Fibroblast of skin of left biceps (primary cell): ENCODE results near the gene SIT1.

ENCODE experiments used
- DNase-seq, 2 experiments: peaks; one replicate each; pipeline ENCODE4 v3.0.0-alpha.2; 2013; ENCODE audit warnings: low read depth in 2 of 2

The SIT1 gene, protein sequence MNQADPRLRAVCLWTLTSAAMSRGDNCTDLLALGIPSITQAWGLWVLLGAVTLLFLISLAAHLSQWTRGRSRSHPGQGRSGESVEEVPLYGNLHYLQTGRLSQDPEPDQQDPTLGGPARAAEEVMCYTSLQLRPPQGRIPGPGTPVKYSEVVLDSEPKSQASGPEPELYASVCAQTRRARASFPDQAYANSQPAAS

DNA sequence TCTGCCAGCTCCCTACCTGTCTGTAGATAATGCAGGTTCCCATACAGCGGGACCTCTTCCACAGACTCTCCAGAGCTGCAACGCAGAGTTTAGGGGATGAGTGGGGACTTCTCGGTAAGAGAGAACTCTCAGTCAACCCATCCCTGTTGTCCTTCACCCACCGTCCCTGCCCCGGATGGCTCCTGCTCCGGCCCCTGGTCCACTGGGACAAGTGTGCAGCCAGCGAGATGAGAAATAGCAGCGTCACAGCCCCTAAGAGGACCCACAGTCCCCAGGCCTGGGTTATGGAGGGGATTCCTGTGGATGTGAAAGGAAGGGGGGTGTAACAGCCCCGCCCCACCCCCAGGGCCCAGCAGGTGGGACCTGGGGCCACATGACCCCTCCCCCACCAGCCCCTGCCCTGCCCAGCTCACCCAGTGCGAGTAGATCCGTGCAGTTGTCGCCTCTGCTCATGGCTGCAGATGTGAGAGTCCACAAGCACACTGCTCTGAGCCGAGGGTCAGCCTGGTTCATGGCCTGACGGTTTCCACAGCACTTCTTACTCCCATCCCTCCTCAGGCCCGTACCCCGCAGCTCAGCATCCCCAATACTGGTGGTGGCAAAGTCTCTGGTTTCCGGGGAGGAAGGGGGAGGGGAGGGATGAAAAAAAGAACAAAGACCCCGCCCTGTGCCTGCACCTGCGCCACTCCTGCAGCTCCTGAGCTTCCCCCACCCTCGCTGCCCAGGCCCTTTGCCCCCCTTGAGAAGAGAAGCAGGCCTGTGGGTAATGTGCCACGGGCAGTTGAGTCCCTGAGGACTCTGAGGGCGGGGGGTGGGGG, at the start of gene SIT1:
TSS of gene SIT1 (minus strand) at position 591 of the 818 bp plus-strand sequence. CDS start at position 513, 78 bp downstream.
- DNase-seq: no peak

DNA sequence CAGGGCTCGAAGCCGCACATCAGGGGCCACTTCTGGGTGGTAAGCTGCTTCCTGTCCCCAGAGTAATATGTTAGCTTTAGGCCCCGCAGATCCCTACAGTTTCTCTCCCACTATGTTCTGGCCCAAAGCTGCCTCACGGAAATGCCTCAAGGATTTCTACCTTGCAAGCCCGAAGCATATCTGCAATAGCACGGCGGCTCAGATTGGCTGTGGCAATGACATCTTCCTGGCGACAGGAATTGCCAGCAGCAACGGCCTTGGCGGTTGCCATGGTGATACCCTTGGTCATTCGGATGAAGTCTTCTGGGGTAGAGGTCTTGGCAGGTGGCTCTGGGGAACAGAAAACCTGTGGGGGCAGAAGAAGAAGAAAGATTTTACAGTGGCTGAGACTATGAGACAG, 49.3 kb upstream of the SIT1 start:
- no peak for DNase-seq

DNA sequence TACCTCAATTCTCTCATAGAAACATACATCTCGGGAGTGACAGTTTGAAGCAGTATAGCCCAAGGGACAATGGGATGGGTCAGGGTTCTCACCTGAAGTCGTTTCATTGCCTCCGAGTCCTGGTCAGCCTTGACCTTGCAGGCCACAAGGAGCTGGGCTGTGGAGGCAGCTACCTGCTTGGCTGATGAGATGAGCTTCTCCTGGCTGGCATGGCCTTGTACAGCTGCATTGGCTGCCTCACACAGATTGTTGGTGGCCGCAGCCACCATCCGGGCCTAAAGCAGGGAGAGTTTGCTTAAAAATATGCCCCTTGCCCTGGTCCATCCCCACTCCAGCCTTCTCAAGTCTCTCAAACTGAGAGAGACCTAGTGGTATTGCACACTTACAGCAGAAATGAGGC, 47.5 kb upstream of the SIT1 start:
- DNase-seq: no peak

DNA sequence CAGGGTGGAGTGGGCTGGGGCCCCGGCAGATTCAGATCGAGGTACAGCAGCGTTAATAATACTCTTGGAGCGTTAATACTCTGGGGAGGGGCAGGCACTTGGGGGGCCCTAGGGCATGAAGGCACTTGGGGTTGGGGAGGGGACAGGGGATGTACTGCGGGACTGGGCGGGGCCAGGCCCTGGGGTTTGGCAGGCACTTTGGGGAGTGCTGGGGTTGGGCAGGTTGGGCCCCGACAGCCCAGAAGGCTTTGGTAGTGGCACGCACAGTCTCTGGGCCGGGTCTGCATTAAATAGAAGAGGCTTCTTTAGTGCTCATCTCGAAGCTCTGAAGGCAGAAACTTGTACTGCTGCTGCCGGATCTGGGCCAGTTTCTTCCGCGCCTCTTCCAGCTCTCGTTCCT, 46.8 kb upstream of the SIT1 start:
- no peak for DNase-seq

DNA sequence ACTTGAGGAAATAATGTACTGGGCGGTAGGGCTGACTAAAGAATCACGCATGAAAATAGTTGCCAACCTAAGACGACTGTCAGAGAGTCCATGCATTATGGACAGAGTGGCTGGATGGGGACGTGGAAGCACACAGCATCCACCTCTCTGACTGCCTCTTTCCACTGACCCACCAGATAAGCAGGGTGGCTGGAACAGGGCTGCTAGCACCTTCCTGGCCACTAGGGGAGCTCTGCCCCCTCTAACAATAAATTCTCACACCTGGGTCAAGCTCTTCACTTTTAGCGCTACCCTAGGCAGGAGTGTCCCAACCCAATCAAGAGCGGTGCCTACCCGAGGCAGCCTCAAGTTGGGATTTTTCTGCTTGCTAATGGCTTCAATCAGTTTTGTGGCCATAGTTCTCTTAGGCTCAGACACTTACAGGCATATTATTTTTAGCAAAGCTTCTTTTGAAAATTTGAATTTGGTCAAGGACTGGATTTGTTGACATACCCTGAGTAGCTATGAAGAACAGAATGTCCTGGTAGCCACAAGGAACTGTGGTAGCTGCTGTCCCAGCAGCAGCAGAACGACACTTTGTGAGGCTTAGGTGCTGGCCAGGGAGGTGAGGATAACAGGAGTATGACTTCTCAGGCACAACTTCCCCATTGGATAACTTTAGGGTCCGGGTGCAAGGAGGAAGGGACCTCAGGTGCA, 45.9 kb upstream of the SIT1 start:
- DNase-seq: no peak

DNA sequence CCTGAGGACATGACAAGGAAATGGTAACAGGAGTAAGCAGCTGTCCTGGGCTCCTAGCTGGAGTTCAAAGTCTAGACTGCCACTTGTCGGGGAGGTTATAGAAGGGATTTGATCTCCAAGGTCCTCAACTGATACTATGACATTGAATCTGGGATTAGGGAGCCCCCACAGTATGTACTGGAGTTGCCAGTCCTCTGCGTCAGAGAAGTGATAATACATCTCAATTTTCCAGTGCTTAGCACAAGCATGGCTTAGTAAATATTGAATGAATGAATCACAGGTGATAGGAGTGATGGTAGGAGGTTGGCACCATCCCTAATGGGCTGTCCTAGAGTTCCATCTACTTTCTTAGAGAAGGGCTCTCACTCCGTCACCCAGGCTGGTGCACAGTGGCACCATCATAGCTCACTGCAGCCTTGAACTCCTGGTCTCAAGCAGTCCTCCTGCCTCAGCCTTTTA, 45.2 kb upstream of the SIT1 start:
- no peak for DNase-seq

DNA sequence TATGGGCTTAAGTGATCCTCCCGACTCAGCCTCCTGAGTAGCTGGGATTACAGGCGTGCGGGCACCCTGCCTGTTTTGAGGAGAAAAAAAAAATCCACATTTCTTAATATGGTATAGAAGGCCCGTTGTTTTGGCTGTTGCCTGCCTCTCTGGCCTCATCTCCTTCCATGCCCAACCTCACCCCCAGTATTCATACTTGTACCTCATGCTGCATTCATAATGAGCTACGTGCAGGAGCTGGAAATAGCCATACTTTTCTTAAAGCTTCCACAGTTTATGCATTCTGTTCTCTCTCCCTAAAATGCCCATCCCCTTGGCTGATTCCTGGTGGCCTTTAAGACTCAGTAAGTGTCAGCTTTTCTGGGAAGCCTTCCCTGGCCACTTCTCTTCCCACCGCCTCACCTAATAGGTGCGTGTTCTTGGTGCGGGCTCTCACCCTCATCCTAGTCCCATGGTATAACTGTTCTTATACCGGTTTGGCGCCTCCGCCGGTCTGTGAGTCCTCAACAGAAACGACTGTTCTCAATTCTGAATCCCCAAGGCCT, 41.1 kb upstream of the SIT1 start:
- DNase-seq: no peak

DNA sequence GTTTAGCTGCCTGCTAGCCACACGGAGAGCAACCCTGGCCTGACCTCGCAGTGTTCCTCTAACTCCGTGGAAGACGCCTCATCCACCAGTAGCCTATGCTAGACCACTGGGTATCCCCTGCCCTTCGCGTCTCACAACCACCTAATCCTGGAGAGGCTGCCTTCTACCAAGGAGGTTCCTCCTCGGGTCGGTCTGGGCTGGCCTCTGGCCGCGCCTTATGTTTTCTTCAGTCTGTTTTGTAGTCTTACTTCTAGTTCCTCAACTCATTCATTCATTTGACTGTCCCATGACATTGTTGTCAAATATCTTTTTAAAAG, 40.6 kb upstream of the SIT1 start:
- DNase-seq: no peak

DNA sequence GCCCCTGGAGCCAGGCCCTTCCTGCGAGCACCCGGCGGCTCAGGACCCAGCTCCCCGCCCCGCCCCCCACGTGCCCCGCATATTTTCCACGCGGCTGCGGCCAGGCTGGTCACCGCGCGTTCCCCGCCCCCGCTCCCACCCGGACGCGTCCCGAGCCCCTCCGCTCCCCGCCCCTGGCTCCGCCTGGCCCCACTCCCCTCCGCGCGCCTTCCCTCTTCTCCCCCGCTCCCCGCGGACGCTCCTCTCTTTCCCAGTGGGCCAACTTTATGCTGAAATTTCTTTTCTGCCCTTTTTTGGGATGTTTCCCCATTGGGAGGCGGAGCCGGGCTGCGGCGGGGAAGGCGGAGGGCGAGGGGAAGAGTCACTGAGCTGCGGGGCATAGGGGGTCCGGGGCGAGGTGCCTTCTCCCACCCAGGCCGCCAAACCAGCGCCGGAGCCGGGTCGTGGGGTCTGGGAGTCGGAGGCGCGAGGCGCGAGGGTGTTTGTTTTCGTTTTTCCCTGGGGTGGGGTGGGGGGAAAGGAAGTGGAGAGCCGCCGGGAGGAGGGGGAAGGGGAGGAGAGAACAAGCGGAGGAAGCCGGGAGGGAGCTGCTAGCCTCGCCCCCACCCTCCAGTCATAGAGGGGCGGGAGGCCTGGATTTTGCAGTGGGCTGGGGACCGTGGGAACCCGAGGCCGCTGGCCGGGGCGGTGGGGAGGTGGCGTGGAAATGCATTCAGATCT, 40.0 kb upstream of the SIT1 start:
- DNase-seq: peak; percentile 77 to 82

DNA sequence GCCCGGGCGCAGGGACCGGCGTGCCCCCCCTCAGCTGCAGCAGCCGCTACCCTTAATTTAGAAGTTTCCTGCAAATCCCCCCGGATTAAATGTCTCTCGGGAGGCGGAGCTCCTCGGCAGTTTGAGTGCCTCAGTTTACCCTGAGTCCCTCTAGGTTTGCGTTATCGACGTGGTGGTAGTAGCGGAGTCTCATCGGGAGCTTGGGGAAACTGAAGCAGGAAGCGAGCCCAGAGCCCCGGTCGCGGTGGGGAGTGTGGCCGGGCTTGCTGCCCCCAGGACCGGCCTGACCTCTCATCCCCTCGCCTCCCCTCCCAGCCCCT, 39.5 kb upstream of the SIT1 start:
- DNase-seq: peak; percentile 36

DNA sequence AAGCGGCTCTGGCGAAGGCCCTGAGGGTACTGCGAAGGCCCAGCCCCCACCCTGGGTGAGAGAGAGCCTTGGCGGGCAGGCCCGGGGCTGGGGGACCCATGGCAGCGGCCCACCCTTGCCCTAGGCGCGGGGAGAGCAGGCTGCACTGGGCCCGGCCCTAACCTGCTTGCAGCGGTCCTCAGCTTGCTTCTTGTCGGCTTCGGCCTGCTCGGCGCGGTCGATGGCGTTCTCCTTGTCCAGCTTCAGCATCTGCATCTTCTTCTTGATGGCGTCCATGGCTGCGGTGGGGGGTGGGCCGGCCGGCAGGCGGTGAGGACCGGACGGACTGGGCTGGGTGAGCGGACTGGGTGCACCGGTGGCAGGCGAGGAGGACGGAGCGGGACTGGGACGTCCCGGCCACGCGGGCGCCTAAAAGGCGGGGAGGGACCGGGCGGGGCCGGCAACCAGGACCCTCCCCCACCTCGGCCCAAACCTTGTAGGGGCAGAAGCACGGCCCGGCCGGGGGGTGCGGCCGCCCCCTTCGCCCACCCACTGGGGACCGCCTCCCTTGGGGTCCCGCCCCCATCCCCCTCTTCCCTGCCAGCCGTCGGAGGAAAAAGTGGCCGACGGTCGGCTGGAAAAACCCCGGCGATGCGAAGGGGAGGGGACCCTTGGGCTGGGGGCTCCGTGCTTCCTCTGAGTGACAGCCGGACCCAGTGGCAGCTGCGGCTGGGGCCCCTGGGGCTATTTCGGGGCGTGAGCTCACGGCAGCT, 39.0 kb upstream of the SIT1 start, which contains the start of gene TPM2:
TSS of gene TPM2 (minus strand) at position 384 of the 752 bp plus-strand sequence. CDS start at position 276, 108 bp downstream.
- peak; percentile 79 to 82 for DNase-seq

DNA sequence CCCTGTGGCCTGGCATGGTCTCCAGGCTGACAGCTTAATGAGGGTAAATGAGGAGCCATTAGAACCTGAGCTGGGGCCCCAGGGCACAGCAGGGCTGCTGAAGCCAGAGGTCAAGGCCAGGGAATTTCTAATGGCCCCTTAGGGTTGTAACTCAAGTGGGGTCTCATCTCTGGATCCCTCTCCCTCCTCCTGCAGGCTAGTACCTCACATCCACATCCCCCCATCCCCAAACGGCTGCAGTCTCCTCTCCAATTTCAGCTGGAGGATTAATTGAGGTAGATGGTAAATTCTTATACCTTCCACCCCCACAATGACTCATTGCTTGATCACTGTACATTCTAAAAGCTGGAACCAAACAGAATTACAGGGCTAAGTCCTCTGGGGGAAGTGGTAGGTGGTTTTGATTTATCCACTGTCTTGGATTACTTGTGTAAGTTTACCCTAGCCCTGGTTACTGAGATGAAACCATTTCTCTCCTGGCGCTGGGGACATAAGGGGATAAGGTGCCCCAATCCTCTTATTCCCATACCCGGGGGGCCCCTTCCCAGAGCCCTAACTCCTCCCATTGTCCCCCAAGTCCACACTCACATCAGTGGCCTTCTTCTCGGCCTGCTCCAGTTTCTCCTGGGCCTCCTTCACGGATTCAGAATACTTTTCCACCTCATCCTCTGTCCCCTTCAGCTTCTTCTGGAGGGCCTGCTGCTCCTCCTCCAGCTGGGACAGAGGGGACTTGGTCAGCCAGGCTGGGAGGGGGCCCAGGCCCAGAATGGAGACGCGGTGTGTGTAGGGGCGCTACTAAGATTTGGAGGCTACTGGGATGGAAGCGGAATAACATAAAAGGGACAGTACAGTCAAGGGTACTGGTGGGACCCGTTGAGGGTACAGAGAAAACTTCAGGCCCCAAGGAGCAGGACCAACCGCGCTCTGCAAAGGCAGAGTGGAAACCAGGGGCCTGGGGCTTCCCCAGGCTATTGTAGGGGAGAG, 38.1 kb upstream of the SIT1 start:
- peak; percentile 67 to 68 for DNase-seq

DNA sequence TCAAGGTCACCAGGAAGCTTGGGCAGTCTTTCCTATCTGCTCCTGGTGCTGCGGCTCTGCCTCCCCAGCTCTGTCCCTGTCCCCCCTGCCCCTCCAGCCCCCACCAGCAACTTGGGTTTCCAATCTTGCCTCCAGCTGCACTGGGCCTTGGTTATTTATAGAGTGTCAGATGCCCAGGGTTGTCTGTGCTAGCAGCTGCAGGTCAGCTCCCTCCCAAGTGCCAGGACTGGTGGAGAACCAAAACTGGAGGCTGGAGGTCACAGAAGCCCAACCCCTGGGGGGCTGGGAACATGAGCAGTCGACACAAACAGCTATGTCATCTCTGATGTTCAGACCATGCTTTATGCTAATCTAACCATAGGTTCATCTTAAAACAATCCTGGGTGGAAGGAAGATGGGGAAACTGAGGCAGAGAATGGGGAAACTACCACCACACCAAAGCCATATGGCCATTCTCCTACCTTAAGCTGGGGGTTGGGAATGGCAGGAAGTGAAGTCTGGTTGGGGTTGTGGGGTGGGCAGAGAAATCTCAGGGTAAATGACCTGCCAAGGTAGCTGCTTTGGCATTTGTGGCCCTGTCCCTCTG, 37.3 kb upstream of the SIT1 start:
- no peak for DNase-seq

DNA sequence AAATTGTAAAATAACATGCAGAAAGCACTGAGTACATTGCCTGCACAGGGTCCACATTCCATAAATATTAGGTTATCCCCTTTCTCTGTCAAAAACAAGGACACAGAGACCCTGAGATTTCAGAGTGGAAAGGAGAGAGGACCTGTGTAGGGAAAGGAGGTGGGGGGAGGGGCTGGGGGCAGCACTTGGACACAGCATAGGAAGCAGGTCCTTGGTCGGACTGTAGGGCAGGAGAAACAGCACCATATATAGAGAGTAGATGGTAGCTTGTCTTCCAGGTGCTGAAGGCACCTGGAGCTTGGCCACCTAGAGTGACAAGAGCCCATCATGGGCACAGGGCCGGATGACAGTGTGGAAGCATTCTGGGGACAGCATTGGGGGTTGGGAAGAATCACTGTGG, 36.6 kb upstream of the SIT1 start:
- DNase-seq: no peak

DNA sequence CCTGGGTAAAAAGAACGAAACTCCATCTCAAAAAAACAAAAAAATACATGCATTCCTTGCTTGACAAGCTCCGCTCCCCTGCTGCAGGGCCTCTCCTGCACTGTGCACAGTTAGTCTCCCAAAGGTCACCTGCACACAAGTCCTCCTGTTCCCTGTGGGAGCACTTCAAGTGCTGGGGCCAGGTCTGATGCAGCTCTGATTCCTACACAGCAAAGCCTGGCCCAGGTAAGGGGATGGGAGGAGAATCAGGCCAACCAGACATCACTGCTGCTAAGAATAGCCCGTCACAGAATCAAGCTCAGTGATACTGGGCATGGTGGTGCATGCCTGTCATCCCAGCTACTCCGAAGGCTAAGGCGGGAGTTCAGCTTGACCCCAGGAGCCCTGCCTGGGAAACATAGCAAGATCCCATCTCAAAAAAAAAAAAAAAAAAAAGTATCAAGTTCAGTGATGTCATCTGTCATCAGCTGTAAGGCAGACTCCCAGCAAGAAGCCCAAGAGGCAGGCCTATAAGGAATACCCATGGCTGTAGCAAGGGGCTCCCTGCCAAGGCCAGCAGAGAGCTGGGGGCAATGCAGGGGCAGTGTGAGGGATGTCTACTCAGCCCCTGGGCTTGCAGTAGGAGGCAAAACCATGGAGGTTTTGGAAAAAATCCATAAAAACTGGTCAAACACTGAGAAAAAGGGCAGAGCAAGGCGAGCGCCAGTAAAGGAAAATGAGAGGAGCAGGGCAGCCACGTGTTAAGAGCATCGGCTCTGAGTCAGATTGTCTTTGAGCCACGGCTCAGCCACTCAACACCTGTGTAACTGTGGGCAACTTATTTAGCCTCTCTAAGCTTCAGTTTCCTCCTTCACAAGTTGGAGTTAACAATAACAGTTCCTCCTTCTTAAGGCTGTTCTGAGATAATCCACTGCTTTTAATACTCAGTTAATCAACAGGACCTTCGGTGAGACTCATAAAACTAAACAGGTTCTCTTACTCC, 35.8 kb upstream of the SIT1 start:
- no peak for DNase-seq

DNA sequence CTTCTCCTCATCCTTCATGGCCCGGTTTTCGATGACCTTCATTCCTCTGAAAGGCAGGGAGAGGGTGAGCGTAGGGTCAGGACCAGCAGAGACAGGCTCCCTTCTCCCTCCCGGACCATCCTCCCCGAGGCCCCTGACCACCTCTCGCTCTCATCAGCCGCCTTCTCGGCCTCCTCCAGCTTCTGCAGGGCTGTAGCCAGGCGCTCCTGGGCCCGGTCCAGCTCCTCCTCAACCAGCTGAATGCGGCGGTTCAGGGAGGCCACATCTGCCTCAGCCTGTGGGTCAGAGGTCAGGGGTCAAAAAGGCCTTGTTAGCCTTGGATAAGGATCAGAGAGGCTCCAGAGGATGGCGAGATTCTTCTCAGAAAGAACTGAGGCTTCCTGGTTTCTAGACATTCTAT, 34.8 kb upstream of the SIT1 start:
- DNase-seq: no peak

DNA sequence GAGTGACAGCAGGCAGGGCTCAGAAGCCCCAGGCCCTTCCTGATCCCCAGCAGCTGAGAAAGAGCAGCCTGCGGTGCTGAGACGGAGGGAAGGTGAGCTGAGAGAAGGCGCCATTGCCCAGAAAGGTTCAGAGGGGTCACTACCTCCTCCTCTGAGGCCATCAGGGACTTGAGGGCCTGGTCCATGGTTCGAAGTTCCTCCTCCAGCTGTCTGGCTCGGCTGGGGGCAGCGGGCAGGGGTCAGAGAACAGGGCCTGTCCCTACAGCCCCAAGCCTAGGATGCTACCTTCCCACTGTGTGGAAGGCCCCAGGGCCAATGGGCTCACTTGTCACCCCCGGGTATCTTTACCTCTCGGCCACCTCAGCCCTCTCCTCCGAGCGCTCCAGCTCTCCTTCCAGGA, 34.2 kb upstream of the SIT1 start:
- no peak for DNase-seq

DNA sequence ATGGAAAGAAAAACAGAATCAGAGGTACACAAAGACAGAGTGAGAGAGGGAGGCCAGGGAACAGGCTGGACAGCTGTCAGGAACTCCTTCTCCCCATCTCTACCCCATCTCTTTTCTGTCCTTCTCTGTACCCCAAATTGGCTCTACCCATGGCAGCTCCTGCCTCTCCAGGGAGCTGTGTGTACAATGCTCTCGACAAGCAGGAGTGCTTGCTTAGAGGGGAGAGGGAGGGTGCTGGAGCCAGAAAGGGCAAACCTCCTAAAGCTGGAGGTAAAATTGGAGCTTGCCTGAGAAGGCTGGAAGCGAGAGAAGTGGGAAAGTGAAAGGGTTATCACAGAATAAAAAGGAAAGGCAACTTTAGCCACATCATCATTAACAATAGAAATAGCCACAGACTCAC, 32.6 kb upstream of the SIT1 start:
- no peak for DNase-seq
